GM23338 (cell line): ENCODE results near the gene ACOT11. TPM values are rescaled to one million over a fixed set of nuclear protein-coding genes. Genes with fewer than 3 reads are reported as not detected.

Experiments used
- EZH2 ChIP-seq: fragments of 200-600 bp; sonication (generic); IDR thresholded peaks from one replicate; pipeline ENCODE4 v1.8.0; 2017; ENCODE audit warnings: antibody characterized with exemption, mild to moderate bottlenecking, low read depth; ENCODE audit not compliant: unreplicated experiment
- EZH2phosphoT487 ChIP-seq: fragments of 200-600 bp; sonication (generic); IDR thresholded peaks from one replicate; pipeline ENCODE4 v1.8.1; 2018; ENCODE audit warnings: antibody characterized with exemption; ENCODE audit not compliant: unreplicated experiment
- JUNB ChIP-seq: IDR thresholded peaks from one replicate; pipeline ENCODE4 v1.6.1; 2016; ENCODE audit warnings: antibody characterized with exemption; ENCODE audit not compliant: unreplicated experiment
- NANOG ChIP-seq: IDR thresholded peaks from 2 replicates; pipeline ENCODE4 v1.6.1; 2016; ENCODE audit warnings: antibody characterized with exemption, borderline replicate concordance
- ZNF114 ChIP-seq: fragments of 250-450 bp; sonication (Bioruptor Pico); IDR thresholded peaks from 2 replicates; pipeline ENCODE4 v1.5.0; 2020; ENCODE audit warnings: mild to moderate bottlenecking, moderate library complexity
- polyA plus RNA-seq: library from polyadenylated mRNA; unstranded; fragments of >200 nt; fragmentation: Nextera tagmentation; extraction: Ambion mirVana; gene quantifications from 2 replicates; pipeline ENCODE4 v1.2.1, GENCODE V29; 2016
- total RNA-seq: library from RNA; depleted of rRNA; stranded (reverse); fragments of >200 nt; shearing (Covaris generic); gene quantifications from 2 replicates; pipeline ENCODE4 v1.2.3, GENCODE V29; 2014
- TF ChIP-seq, protein P1 (sequence below): fragments of 250-450 bp; sonication (Bioruptor Pico); IDR thresholded peaks from 2 replicates; pipeline ENCODE4 v1.5.0; 2020; ENCODE audit warnings: mild to moderate bottlenecking, moderate library complexity
- TF ChIP-seq, protein P2 (sequence below): IDR thresholded peaks from one replicate; pipeline ENCODE4 v1.6.1; 2018; ENCODE audit warnings: antibody characterized with exemption; ENCODE audit not compliant: unreplicated experiment

Gene ACOT11
- total and polyA plus RNA-seq, 2 experiments from 2014 or later, result 1.6 to 2.7 TPM

DNA sequence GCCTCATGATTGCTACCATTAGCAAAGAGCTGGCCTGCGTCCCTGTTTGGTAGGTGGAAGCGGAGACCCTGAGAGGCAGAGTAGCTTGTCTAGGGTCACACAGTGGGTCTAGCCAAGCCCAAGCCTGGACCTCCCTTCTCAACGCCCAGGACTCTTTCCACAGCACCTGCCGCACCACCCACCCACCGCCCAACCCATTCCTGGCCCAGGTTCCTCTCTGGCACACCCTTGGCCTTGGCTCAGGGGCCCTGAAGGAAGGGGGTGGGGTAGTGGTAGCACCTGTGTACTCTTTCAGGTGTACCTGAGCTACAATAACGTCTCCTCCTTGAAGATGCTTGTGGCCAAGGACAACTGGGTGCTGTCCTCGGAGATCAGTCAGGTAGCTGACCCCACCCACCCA, 56.0 kb downstream of the ACOT11 start (continued):
- TF ChIP-seq, protein P1, sequence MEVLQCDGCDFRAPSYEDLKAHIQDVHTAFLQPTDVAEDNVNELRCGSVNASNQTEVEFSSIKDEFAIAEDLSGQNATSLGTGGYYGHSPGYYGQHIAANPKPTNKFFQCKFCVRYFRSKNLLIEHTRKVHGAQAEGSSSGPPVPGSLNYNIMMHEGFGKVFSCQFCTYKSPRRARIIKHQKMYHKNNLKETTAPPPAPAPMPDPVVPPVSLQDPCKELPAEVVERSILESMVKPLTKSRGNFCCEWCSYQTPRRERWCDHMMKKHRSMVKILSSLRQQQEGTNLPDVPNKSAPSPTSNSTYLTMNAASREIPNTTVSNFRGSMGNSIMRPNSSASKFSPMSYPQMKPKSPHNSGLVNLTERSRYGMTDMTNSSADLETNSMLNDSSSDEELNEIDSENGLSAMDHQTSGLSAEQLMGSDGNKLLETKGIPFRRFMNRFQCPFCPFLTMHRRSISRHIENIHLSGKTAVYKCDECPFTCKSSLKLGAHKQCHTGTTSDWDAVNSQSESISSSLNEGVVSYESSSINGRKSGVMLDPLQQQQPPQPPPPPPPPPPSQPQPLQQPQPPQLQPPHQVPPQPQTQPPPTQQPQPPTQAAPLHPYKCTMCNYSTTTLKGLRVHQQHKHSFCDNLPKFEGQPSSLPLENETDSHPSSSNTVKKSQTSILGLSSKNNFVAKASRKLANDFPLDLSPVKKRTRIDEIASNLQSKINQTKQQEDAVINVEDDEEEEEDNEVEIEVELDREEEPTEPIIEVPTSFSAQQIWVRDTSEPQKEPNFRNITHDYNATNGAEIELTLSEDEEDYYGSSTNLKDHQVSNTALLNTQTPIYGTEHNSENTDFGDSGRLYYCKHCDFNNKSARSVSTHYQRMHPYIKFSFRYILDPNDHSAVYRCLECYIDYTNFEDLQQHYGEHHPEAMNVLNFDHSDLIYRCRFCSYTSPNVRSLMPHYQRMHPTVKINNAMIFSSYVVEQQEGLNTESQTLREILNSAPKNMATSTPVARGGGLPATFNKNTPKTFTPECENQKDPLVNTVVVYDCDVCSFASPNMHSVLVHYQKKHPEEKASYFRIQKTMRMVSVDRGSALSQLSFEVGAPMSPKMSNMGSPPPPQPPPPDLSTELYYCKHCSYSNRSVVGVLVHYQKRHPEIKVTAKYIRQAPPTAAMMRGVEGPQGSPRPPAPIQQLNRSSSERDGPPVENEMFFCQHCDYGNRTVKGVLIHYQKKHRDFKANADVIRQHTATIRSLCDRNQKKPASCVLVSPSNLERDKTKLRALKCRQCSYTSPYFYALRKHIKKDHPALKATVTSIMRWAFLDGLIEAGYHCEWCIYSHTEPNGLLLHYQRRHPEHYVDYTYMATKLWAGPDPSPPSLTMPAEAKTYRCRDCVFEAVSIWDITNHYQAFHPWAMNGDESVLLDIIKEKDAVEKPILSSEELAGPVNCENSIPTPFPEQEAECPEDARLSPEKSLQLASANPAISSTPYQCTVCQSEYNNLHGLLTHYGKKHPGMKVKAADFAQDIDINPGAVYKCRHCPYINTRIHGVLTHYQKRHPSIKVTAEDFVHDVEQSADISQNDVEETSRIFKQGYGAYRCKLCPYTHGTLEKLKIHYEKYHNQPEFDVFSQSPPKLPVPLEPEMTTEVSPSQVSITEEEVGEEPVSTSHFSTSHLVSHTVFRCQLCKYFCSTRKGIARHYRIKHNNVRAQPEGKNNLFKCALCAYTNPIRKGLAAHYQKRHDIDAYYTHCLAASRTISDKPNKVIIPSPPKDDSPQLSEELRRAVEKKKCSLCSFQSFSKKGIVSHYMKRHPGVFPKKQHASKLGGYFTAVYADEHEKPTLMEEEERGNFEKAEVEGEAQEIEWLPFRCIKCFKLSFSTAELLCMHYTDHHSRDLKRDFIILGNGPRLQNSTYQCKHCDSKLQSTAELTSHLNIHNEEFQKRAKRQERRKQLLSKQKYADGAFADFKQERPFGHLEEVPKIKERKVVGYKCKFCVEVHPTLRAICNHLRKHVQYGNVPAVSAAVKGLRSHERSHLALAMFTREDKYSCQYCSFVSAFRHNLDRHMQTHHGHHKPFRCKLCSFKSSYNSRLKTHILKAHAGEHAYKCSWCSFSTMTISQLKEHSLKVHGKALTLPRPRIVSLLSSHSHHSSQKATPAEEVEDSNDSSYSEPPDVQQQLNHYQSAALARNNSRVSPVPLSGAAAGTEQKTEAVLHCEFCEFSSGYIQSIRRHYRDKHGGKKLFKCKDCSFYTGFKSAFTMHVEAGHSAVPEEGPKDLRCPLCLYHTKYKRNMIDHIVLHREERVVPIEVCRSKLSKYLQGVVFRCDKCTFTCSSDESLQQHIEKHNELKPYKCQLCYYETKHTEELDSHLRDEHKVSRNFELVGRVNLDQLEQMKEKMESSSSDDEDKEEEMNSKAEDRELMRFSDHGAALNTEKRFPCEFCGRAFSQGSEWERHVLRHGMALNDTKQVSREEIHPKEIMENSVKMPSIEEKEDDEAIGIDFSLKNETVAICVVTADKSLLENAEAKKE (CRISPR knock-in tag), result no peak
- TF ChIP-seq EZH2 (no peak), NANOG (no peak), EZH2phosphoT487 (no peak), JUNB (no peak), ZNF114 (CRISPR knock-in tag) (no peak)
- TF ChIP-seq, protein P2, sequence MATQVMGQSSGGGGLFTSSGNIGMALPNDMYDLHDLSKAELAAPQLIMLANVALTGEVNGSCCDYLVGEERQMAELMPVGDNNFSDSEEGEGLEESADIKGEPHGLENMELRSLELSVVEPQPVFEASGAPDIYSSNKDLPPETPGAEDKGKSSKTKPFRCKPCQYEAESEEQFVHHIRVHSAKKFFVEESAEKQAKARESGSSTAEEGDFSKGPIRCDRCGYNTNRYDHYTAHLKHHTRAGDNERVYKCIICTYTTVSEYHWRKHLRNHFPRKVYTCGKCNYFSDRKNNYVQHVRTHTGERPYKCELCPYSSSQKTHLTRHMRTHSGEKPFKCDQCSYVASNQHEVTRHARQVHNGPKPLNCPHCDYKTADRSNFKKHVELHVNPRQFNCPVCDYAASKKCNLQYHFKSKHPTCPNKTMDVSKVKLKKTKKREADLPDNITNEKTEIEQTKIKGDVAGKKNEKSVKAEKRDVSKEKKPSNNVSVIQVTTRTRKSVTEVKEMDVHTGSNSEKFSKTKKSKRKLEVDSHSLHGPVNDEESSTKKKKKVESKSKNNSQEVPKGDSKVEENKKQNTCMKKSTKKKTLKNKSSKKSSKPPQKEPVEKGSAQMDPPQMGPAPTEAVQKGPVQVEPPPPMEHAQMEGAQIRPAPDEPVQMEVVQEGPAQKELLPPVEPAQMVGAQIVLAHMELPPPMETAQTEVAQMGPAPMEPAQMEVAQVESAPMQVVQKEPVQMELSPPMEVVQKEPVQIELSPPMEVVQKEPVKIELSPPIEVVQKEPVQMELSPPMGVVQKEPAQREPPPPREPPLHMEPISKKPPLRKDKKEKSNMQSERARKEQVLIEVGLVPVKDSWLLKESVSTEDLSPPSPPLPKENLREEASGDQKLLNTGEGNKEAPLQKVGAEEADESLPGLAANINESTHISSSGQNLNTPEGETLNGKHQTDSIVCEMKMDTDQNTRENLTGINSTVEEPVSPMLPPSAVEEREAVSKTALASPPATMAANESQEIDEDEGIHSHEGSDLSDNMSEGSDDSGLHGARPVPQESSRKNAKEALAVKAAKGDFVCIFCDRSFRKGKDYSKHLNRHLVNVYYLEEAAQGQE, result no peak
